Effector memory CD8-positive, alpha-beta T cell (primary cell): ENCODE results near the gene JAGN1.
"Not testable (repeated sequence)": the region's sequence is repeated elsewhere in the genome, so short reads cannot be mapped to it uniquely, and the experiment has no call there.

ENCODE experiments used
- ATAC-seq: fragments of 150-1000 bp; cut with Tn5 transposase; replicated peaks from 2 replicates; pipeline ENCODE4 v1.10.0; 2021; ENCODE audit warnings: mild to moderate bottlenecking, moderate library complexity
- DNase-seq, 3 experiments: peaks; one replicate each; pipeline ENCODE4 v3.0.0; 2021
- H3K27ac Mint-ChIP-seq, 2 donors: one replicate each; pipeline ENCODE4 v1.8.0; 2022; ENCODE audit warnings: mild to moderate bottlenecking in 2 of 2, mixed read lengths in 2 of 2, moderate library complexity in 2 of 2
- H3K27me3 Mint-ChIP-seq, 2 donors: one replicate each; pipeline ENCODE4 v1.8.0; 2022; ENCODE audit warnings: mixed read lengths in 2 of 2
- H3K36me3 Mint-ChIP-seq: one replicate; pipeline ENCODE4 v1.8.0; 2022; ENCODE audit warnings: mild to moderate bottlenecking, moderate library complexity, mixed read lengths; ENCODE audit not compliant: insufficient read depth
- H3K4me1 Mint-ChIP-seq, 2 donors: one replicate each; pipeline ENCODE4 v1.8.0; 2022; ENCODE audit warnings: low read depth in 2 of 2, mixed read lengths in 2 of 2
- H3K4me3 Mint-ChIP-seq, 2 donors: one replicate each; pipeline ENCODE4 v1.8.0; 2022; ENCODE audit warnings: mild to moderate bottlenecking in 2 of 2, mixed read lengths in 2 of 2, moderate library complexity in 2 of 2
- H3K9me3 Mint-ChIP-seq, 2 donors: one replicate each; pipeline ENCODE4 v1.8.0; 2022; ENCODE audit warnings: mixed read lengths in 2 of 2

The JAGN1 gene

DNA sequence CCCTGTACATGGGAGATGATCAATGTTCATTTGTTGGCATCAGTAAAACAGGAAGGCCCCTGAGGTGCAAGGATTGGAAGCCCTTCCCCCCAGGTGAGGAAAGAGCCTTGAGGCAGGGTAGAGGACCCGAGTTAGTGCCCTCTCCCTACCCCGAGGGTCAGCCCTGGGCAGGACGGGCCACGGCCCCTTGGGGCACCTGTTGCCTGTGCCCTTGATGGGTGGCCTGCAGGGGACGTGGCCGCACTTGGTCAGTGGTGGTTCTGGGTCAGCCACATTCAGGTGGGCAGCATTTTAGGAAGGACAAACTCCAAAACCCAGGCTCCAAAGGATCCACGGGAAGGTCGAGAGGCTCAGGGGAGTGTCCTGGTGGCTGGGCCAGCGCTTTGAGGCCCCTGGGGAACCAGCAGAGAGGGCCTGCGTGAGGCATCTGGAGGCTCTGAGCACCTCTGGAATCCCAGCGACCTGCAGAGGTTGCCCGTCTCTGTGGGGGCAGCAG, 30.8 kb upstream of the JAGN1 start:
- Mint-ChIP-seq H3K4me3 (no peak overlapping the region), H3K36me3 (no peaks in the 10 kb centered on the region), H3K27me3 (peaks cover 9 to 11% of the 10 kb centered on the region in 2 donors), H3K4me1 (peaks cover 6 to 10% of the 10 kb centered on the region in 2 donors), H3K9me3 (no peaks in the 10 kb centered on the region), H3K27ac (no peak overlapping the region)
- ATAC-seq (no peak), DNase-seq (no peak)

DNA sequence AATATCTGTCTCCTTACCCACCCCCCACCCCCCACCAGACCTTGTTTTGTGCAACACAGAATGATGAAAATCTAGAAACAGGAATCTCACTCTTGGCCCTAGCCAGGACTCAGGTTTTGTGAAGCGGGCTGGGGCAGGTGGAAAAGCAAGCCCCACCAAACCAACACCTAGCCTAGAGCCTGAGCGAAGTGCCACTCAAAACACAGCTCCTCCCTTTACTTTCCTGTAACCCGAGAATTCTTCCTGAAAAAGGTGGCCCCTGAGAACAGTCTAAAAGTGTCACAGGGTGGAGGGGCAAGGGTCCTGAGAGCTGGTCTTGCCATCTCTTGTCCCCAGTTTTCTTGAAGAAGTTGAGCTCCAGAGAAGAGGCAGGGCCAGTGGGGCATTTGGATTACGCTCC, 29.2 kb upstream of the JAGN1 start:
- no peaks in the 10 kb centered on the region for H3K9me3 Mint-ChIP-seq

DNA sequence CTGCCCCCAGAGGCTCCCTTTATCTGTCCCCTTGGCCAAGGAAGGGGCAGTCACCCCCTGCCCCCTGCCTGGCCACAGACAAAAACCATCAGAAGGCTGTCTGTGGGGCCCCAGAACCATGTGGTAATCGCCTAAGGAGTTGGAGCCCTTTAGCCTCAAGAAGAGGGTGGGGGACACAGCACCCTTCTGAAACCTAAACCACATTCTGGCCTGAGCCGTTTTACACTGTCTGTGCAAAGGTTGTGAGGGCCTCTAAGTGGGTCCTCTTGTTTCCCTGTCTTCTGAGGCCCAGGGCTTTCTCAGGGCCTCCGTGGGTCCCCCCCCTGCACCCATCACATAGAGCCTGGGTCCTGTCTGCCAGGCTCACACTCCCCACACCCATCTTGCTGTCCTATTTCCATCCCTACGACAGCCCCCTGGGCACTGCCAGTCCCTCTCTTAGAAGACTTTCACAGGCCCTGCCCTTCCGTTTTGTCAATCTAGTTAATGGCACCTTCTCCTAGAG, 28.7 kb upstream of the JAGN1 start:
- no peaks in the 10 kb centered on the region for H3K36me3 Mint-ChIP-seq
- H3K9me3 Mint-ChIP-seq = no peaks in the 10 kb centered on the region
- DNase-seq (no peak), ATAC-seq (no peak)
- H3K27me3 Mint-ChIP-seq = peaks cover 9 to 11% of the 10 kb centered on the region in 2 donors
- no peak overlapping the region for H3K4me3 Mint-ChIP-seq
- peaks cover 6 to 8% of the 10 kb centered on the region in 2 donors for H3K4me1 Mint-ChIP-seq
- peak overlapping the region in 1 of 2 donors; percentile 63 for H3K27ac Mint-ChIP-seq

More for the DNA sequence above, 29.2 kb upstream of the JAGN1 start:
- Mint-ChIP-seq H3K4me1 (peaks cover 6 to 8% of the 10 kb centered on the region in 2 donors), H3K36me3 (no peaks in the 10 kb centered on the region), H3K27ac (no peak overlapping the region), H3K27me3 (peaks cover 9 to 11% of the 10 kb centered on the region in 2 donors), H3K4me3 (no peak overlapping the region)
- ATAC-seq = no peak
- DNase-seq = no peak

DNA sequence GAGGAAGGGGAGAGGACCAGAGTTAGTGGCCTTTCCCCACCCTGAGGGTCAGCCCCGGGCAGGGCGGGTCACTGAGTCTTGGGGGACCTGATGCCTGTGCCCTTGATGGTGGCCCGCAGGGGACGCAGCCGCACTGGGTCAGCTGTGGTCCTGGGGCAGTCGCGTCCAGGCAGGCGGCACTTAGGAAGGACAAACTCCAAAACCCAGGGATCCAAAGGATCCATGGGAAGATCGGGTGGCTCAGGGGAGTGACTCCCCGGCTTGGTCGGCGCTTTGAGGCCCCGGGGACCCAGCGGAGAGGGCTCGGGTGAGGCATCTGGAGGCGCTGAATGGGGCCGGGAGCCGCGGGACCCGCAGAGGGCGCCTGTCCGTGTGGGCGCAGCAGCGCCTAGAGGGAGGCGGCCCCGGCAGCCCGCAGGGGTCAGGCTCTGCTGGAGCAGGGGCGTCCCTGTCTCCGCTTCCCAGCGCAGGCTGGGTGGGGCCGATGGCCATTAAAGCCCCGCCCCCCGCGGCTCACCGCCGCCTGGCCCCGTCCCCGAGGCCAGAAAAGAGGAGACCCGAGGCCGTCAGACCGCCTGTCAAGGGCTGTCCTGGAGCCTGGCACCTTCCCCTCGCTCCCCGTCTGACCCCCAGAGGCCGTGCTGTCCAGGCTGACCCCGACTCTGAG, 27.9 kb upstream of the JAGN1 start:
- Mint-ChIP-seq H3K9me3 (no peaks in the 10 kb centered on the region), H3K36me3 (no peaks in the 10 kb centered on the region), H3K27ac (no peak overlapping the region), H3K27me3 (peaks cover 9 to 11% of the 10 kb centered on the region in 2 donors), H3K4me3 (peak overlapping the region; percentile 18 to 19), H3K4me1 (peaks cover 6 to 8% of the 10 kb centered on the region in 2 donors)
- DNase-seq (peak in 1 of 3 experiments; percentile 24), ATAC-seq (peak; percentile 83)

DNA sequence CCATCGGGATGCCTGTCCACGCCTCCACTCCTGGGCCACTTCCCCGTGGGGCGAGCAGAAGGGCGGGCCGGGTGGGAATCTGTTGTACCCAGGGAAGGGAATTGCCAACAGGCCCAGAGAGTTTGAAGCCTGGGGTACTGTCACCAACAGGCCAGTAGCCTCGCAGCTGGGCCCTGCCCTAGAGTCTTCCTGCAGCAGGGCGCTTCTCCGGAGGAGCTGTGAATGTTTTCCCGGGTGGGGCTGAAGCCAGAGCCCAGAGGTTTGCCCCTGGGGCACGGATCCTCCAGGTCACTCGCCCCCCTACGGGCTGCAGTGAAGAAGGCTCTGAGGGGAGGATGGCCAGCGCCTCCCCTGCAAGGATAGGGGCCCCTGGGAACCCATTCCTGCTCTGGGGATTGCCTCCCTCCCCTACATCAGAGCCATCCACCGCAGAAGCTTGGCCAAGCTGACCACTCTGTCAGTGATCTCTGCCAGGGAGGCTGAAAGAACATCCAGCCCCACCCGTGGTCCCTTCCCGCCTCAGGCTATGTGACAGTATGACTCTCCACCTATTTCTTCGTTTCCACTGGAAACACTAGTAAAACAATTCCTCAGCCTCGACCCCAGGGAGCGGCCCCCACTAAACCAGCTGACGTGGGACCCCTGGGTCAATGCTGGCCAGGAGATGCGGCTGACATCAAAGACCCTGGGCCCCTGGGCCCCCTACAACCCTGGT, 27.2 kb upstream of the JAGN1 start:
- Mint-ChIP-seq H3K4me1 (peaks cover 6 to 8% of the 10 kb centered on the region in 2 donors), H3K4me3 (no peak overlapping the region), H3K27ac (no peak overlapping the region), H3K27me3 (peaks cover 9 to 11% of the 10 kb centered on the region in 2 donors), H3K9me3 (no peaks in the 10 kb centered on the region), H3K36me3 (no peaks in the 10 kb centered on the region)
- ATAC-seq = no peak
- DNase-seq = no peak

DNA sequence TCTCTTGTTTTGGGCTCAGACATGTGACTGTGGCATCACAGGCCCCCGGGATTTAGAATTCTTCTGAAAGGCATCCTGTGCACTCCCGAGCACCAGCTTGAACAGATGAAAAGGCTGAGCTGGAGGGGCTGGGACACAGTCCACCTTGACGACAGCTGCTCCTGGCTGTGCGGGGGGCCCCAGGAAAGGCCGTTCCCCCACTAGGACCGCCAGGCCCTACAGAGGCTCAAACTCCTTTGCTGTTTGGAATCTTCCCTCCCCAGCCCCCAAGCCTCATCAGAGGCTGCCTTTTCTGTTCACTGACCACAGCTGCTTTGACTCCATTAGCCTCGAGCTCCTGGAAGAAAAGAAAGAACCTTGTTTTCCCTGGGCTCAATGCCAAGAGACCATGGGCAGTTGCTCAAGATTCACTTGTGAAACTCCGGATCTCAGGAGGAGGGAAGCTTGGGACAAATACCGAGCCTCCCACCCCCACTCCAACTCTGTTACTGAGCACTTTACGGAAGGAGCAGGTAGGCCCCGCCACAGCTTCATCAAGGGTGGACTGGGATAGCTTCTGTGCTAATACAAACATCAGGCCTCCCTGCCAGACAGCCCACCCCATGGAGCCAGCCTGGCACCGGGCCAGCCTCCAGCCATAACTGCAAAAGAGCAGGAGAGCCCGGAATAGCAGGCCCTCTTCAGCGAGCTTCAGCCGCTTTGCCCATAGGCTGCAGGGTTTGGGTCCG, 26.0 kb upstream of the JAGN1 start:
- H3K36me3 Mint-ChIP-seq = no peaks in the 10 kb centered on the region
- H3K4me1 Mint-ChIP-seq = peaks cover 6 to 8% of the 10 kb centered on the region in 2 donors
- no peak overlapping the region for H3K4me3 Mint-ChIP-seq
- H3K9me3 Mint-ChIP-seq = no peaks in the 10 kb centered on the region
- DNase-seq = no peak
- peaks cover 9 to 11% of the 10 kb centered on the region in 2 donors for H3K27me3 Mint-ChIP-seq
- H3K27ac Mint-ChIP-seq = no peak overlapping the region
- ATAC-seq = no peak

DNA sequence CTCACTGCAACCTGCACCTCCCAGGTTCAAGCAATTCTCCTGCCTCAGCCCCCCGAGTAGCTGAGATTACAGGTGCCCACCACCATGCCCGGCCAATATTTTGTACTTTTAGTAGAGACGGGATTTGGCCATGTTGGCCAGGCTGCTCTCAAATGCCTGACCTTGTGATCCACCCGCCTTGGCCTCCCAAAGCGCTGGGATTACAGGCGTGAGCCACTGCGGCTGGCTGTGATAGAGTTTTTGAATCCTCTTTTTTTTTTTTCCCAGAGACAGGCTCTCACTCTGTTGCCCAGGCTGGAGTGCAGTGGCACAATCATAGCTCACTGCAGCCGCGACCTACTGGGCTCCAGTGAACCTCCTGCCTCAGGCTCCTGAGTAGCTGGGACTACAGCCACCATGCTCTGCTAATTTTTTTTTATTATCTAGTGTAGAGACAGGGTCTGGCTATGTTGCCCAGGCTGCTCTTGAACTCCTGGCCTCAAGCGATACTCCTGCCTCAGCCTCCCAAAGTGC, 25.2 kb upstream of the JAGN1 start:
- not testable (repeated sequence) for H3K27ac Mint-ChIP-seq, DNase-seq, H3K36me3 Mint-ChIP-seq, ATAC-seq, H3K9me3 Mint-ChIP-seq, H3K4me3 Mint-ChIP-seq, H3K4me1 Mint-ChIP-seq
- H3K27me3 Mint-ChIP-seq = peaks cover 9 to 11% of the 10 kb centered on the region in 2 donors

DNA sequence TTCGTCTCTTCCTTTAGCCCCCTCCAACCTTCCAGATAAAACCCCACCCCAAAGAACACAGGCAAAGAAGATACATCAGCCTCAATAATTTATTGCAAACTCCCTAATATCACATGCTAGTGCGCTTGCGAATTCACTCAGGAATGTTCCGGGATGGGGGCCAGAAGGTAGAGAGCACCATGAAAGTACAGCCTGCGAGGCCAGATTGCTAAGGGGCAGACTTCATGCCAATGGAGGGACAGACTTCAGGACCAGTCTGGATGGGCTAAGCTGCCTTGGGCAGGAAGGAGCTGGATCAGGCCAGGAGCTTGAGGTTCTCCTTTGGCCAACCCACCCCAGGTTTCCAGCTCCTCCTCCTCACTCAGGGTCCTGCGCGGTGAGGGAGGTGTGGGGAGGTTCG, 23.8 kb upstream of the JAGN1 start:
- Mint-ChIP-seq H3K36me3 (no peaks in the 10 kb centered on the region), H3K9me3 (no peaks in the 10 kb centered on the region), H3K4me3 (no peak overlapping the region), H3K27ac (no peak overlapping the region), H3K27me3 (peaks cover 8 to 9% of the 10 kb centered on the region in 2 donors), H3K4me1 (peaks cover 6 to 8% of the 10 kb centered on the region in 2 donors)
- no peak for DNase-seq
- ATAC-seq = no peak

DNA sequence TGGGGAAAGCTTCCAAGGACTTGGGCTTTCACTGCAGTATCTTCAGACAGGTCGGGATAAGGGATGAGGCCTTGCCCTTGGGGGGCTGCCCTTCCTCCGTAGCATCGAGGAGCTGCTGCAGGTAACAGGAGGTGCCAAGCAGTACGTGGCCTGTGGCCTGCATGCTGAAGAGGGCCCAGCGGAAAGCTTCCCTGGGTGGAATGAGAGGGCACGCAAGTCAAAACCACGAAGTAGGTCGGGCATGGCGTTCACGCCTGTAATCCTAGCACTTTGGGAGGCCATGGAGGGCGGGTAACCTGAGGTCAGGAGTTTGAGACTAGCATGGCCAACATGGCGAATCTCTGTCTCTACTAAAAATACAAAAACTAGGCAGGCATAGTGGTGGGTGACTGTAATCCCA, 23.3 kb upstream of the JAGN1 start:
- Mint-ChIP-seq H3K27ac (no peak overlapping the region), H3K27me3 (peaks cover 3 to 4% of the 10 kb centered on the region in 2 donors), H3K4me1 (peaks cover 3% of the 10 kb centered on the region in 2 donors), H3K36me3 (no peaks in the 10 kb centered on the region), H3K4me3 (no peak overlapping the region), H3K9me3 (no peaks in the 10 kb centered on the region)
- DNase-seq (no peak), ATAC-seq (no peak)

DNA sequence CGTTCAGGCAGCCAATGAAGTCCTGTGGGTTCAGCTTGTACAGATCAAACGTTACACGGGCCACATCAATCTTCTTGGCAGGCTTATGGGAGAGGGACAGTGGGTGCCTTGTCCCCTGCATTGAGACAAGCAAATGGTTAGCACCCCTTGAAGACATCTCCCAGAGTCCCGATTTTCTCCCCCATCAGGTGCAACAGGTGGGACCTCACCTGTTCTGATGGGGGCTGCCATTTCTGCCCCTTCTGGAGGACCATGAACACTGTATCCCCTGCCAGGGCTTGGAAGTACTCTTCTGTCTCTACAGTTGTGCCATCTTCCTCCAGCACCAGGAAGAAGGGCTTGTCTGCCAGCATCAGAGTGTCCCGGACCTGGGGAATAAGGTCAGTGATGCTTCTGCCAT, 20.5 kb upstream of the JAGN1 start:
- Mint-ChIP-seq H3K4me3 (no peak overlapping the region), H3K36me3 (no peaks in the 10 kb centered on the region), H3K4me1 (no peaks in the 10 kb centered on the region), H3K27me3 (no peaks in the 10 kb centered on the region), H3K9me3 (no peaks in the 10 kb centered on the region), H3K27ac (no peak overlapping the region)
- ATAC-seq (no peak), DNase-seq (no peak)

DNA sequence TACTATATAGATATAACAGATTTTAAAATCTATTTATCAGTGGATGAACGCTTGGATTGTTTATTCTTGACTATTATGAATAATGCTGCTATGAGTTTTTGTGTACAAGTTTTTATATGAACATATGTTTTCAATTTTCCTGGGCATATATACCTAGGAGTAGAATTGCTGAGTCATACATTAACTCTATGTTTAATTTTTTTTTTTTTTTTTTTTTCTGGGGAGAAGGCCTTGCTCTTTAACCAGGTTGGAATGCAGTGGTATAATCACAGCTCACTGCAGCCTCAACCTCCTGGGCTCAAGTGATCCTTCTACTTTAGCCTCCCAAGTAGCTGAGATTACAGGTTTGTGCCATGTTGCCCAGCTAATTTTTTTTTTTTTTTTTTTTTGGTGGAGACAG, 19.4 kb upstream of the JAGN1 start:
- DNase-seq (no peak), ATAC-seq (no peak)
- Mint-ChIP-seq H3K4me1 (no peaks in the 10 kb centered on the region), H3K9me3 (no peaks in the 10 kb centered on the region), H3K27me3 (peaks cover 0 to 7% of the 10 kb centered on the region in 2 donors), H3K4me3 (no peak overlapping the region), H3K27ac (no peak overlapping the region), H3K36me3 (no peaks in the 10 kb centered on the region)

DNA sequence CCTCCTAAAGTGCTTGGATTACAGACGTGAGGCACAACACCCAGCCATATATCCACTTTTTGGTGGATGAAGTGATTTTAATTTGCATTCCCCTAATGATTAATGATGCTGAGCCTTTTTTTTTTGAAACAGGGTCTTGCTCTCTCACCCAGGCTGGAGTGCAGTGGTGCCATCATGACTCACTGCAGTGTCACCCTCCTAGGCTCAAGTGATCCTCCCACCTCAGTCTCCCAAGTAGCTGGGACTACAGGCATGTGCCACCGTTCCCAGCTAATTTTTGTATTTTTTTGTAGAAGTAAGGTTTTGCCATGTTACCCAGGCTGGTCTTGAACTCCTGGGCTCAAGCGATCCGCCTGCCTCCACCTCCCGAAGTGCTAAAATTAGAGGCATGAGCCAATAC, 18.3 kb upstream of the JAGN1 start:
- ATAC-seq, H3K4me1 Mint-ChIP-seq, H3K27me3 Mint-ChIP-seq, H3K9me3 Mint-ChIP-seq, H3K36me3 Mint-ChIP-seq, H3K27ac Mint-ChIP-seq, DNase-seq, H3K4me3 Mint-ChIP-seq: not testable (repeated sequence)

DNA sequence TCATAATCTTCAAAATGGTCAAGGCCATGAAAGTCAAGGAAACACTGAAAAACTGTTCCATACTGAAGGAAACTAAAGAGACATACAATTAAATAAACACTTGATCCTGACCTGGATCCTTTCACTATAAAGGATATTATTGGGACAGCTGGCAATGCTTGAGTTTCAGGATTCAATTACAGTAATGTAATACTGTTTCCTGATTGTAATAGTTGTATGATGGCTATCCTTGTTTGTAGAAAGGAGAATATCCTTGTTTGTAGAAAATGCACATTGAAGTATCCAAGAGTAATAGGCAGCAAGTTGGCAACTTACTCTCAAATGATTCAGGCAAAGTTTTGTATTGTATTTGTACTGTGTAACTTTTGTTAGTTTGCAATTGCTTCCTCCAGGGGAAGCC, 15.0 kb upstream of the JAGN1 start:
- Mint-ChIP-seq H3K36me3 (no peaks in the 10 kb centered on the region), H3K9me3 (no peaks in the 10 kb centered on the region), H3K27ac (peak overlapping the region in 1 of 2 donors; percentile 41), H3K4me3 (no peak overlapping the region), H3K27me3 (peaks cover 0 to 23% of the 10 kb centered on the region in 2 donors), H3K4me1 (no peaks in the 10 kb centered on the region)
- ATAC-seq (no peak), DNase-seq (no peak)
